SK-N-SH (cell line): ENCODE data around the gene KRTAP5-3. TPM values are rescaled to one million over a fixed set of nuclear protein-coding genes. Genes with fewer than 3 reads are reported as not detected.
"Not testable (repeated sequence)": the region's sequence is repeated elsewhere in the genome, so short reads cannot be mapped to it uniquely, and the experiment has no call there.

Source experiments
- CTCF ChIA-PET: fragments of 300-600, 350-600 bp; formaldehyde crosslinking; extraction: SDS; loops from one replicate; lab custom pipeline; 2021; lab: Yijun Ruan, JAX
- POLR2A ChIA-PET: fragments of 350-600 bp; sonication (Branson Sonifier 250); formaldehyde crosslinking; extraction: SDS; loops from one replicate; lab custom pipeline; 2020; ENCODE audit warnings: antibody characterized with exemption, inconsistent platforms; lab: Yijun Ruan, JAX
- DNase-seq: peaks from one replicate; pipeline ENCODE4 v3.0.0; 2012
- H2AFZ ChIP-seq: fragments of 200-600 bp; sonication (generic); 2 replicates; pipeline ENCODE4 v1.8.1; 2016; ENCODE audit warnings: antibody characterized with exemption, mild to moderate bottlenecking, low read depth
- H3F3A ChIP-seq: fragments of 200-600 bp; sonication (generic); replicated peaks from 2 replicates; pipeline ENCODE3; 2016; ENCODE audit warnings: antibody characterized with exemption, mild to moderate bottlenecking; ENCODE audit not compliant: insufficient read depth
- H3K27ac ChIP-seq, 2 experiments: fragments of 200-500 bp in 1 of 2; fragments of 200-600 bp in 1 of 2; sonication (Bioruptor generic) in 1 of 2; sonication (generic), shearing (Covaris generic) in 1 of 2; 2 replicates each; pipeline versions ENCODE4 v1.5.1 to v1.6.1; 2014 to 2016; ENCODE audit warnings: low read depth in 2 of 2, inconsistent platforms in 1 of 2, low read length in 1 of 2, mild to moderate bottlenecking in 1 of 2, mixed read lengths in 1 of 2
- H3K27me3 ChIP-seq: fragments of 200-600 bp; sonication (generic), shearing (Covaris generic); 2 replicates; pipeline ENCODE4 v1.6.1; 2016; ENCODE audit warnings: mixed run types; ENCODE audit not compliant: insufficient read depth
- H3K36me3 ChIP-seq, 2 experiments: fragments of 200-500 bp in 1 of 2; fragments of 200-600 bp in 1 of 2; sonication (Bioruptor generic) in 1 of 2; sonication (generic) in 1 of 2; replicated peaks in 1 of 2; 2 replicates each; pipeline versions ENCODE3 to v1.5.1; 2014 to 2016; ENCODE audit warnings: low read length in 1 of 2, mild to moderate bottlenecking in 1 of 2; ENCODE audit not compliant: insufficient read depth in 2 of 2, control insufficient read depth in 1 of 2
- H3K4me1 ChIP-seq, 2 experiments: fragments of 200-500 bp in 1 of 2; fragments of 200-600 bp in 1 of 2; sonication (Bioruptor generic) in 1 of 2; sonication (generic), shearing (Covaris generic) in 1 of 2; 2 replicates each; pipeline versions ENCODE4 v1.5.1 to v1.6.1; 2014 to 2016; ENCODE audit warnings: low read depth in 1 of 2, low read length in 1 of 2, mixed run types in 1 of 2; ENCODE audit not compliant: insufficient read depth in 2 of 2, control insufficient read depth in 1 of 2
- H3K4me2 ChIP-seq: fragments of 200-600 bp; sonication (generic), shearing (Covaris generic); 2 replicates; pipeline ENCODE4 v1.6.1; 2017; ENCODE audit warnings: mixed run types
- H3K4me3 ChIP-seq, 2 experiments: fragments of 200-500 bp in 1 of 2; fragments of 200-600 bp in 1 of 2; sonication (Bioruptor generic) in 1 of 2; sonication (generic), shearing (Covaris generic) in 1 of 2; 2 replicates each; pipeline versions ENCODE4 v1.5.1 to v1.8.1; 2014 to 2016; ENCODE audit warnings: low read depth in 2 of 2, inconsistent platforms in 1 of 2, low read length in 1 of 2, mild to moderate bottlenecking in 1 of 2, mixed read lengths in 1 of 2, moderate library complexity in 1 of 2
- H3K79me2 ChIP-seq: fragments of 200-600 bp; sonication (generic); 2 replicates; pipeline ENCODE4 v1.8.1; 2017; ENCODE audit warnings: mild to moderate bottlenecking; ENCODE audit not compliant: insufficient read depth
- H3K9ac ChIP-seq: fragments of 200-600 bp; sonication (generic); 2 replicates; pipeline ENCODE4 v1.6.1; 2017; ENCODE audit warnings: mixed run types
- H3K9me2 ChIP-seq: fragments of 200-600 bp; sonication (generic); 2 replicates; pipeline ENCODE4 v1.6.1; 2017; ENCODE audit warnings: mixed run types
- H3K9me3 ChIP-seq: fragments of 200-600 bp; sonication (generic); 2 replicates; pipeline ENCODE4 v1.6.1; 2017; ENCODE audit warnings: mixed run types, mild to moderate bottlenecking, moderate library complexity
- H4K20me1 ChIP-seq: fragments of 200-600 bp; sonication (generic); 2 replicates; pipeline ENCODE4 v1.6.1; 2017; ENCODE audit warnings: mild to moderate bottlenecking, mixed run types; ENCODE audit not compliant: insufficient read depth
- CHD2 ChIP-seq: fragments of 150-350 bp; IDR thresholded peaks from 2 replicates; pipeline ENCODE4 v1.6.1; 2018; ENCODE audit warnings: low read length; ENCODE audit not compliant: partially characterized antibody
- CTCF ChIP-seq: fragments of 200-600 bp; sonication (generic); IDR thresholded peaks from 2 replicates; pipeline ENCODE4 v1.6.1; 2017; ENCODE audit warnings: antibody characterized with exemption, mild to moderate bottlenecking, moderate library complexity
- FOXM1 ChIP-seq: IDR thresholded peaks from 2 replicates; pipeline ENCODE4 v1.4.0; 2012; ENCODE audit warnings: low read depth, mild to moderate bottlenecking
- NFIC ChIP-seq: IDR thresholded peaks from 2 replicates; pipeline ENCODE4 v1.4.0; 2012; ENCODE audit warnings: borderline replicate concordance
- POLR2AphosphoS5 ChIP-seq: IDR thresholded peaks from 2 replicates; pipeline ENCODE4 v1.6.1; 2012; ENCODE audit warnings: low read depth, low read length
- RAD21 ChIP-seq: IDR thresholded peaks from 2 replicates; pipeline ENCODE4 v1.6.1; 2012; ENCODE audit warnings: mild to moderate bottlenecking, low read length
- REST ChIP-seq: IDR thresholded peaks from 2 replicates; pipeline ENCODE4 v1.6.1; 2012; ENCODE audit warnings: mild to moderate bottlenecking, low read depth, low read length, moderate library complexity
- RFX5 ChIP-seq: IDR thresholded peaks from 2 replicates; pipeline ENCODE4 v1.6.1; 2012; ENCODE audit warnings: mild to moderate bottlenecking, improper control_type of control experiment, low read length
- SMC3 ChIP-seq: IDR thresholded peaks from 2 replicates; pipeline ENCODE4 v1.6.1; 2012; ENCODE audit warnings: low read depth, low read length, improper control_type of control experiment
- TEAD4 ChIP-seq: IDR thresholded peaks from 2 replicates; pipeline ENCODE4 v1.4.0; 2012; ENCODE audit warnings: mild to moderate bottlenecking, borderline replicate concordance; ENCODE audit not compliant: insufficient read depth
- USF1 ChIP-seq: IDR thresholded peaks from 2 replicates; pipeline ENCODE4 v1.4.0; 2012; ENCODE audit warnings: low read depth, borderline replicate concordance
- WGBS: methylation state at CpG from one replicate; pipeline ENCODE4 v1.1.6; 2017; ENCODE audit warnings: low lambda C conversion rate; 5-methylcytosine and 5-hydroxymethylcytosine counted together
- polyA plus RNA-seq, 3 experiments: library from polyadenylated mRNA; depleted of rRNA; stranded (reverse); fragments of >200 nt; gene quantifications; 2 replicates each; pipeline ENCODE4 v1.2.3, GENCODE V29; 2012
- TF ChIP-seq, protein P1 (sequence below): IDR thresholded peaks from 2 replicates; pipeline ENCODE4; 2012
- TF ChIP-seq, protein P2 (sequence below): fragments of 150-350 bp; IDR thresholded peaks from 2 replicates; pipeline ENCODE4 v1.6.1; 2017; ENCODE audit warnings: antibody characterized with exemption, low read length, low read depth, borderline replicate concordance

The KRTAP5-3 gene
- polyA plus RNA-seq, 1 of the 3 experiments (the other 2 are of a cell fraction) = not detected

DNA sequence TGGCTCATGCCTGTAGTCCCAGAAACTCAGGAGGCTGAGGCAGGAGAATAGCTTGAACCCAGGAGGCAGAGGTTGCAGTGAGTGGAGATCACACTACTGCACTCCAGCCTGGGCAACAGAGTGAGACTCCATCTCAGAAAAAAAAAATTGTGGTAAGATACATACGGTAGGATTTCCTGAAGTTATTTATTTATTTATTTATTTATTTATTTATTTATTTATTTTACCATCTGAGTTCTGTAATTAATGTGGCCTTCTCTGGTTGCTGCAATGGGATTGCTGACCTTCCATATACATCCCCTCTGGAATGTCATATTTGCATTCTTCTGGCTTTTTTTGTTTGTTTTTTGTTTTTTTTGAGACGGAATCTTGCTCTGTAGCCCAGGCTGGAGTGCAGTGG is 25.4 kb downstream of the KRTAP5-3 start:
- H3K27ac ChIP-seq, DNase-seq, H3K4me3 ChIP-seq, H2AFZ ChIP-seq, H3F3A ChIP-seq, H3K9ac ChIP-seq, POLR2A ChIA-PET, H3K36me3 ChIP-seq, H3K9me3 ChIP-seq, H3K27me3 ChIP-seq, H3K9me2 ChIP-seq, H3K4me2 ChIP-seq, H3K4me1 ChIP-seq, H4K20me1 ChIP-seq, H3K79me2 ChIP-seq: not testable (repeated sequence)
- WGBS = 73% methylated on average over 2 of the region's 2 CpGs
- CTCF ChIA-PET = interaction anchor here (1.1 to 4.2 kb wide), 6 partner anchors 8 to 41 kb away, joined by 3 to 21 read pairs (median 5); no protein-coding TSS in a partner anchor

DNA sequence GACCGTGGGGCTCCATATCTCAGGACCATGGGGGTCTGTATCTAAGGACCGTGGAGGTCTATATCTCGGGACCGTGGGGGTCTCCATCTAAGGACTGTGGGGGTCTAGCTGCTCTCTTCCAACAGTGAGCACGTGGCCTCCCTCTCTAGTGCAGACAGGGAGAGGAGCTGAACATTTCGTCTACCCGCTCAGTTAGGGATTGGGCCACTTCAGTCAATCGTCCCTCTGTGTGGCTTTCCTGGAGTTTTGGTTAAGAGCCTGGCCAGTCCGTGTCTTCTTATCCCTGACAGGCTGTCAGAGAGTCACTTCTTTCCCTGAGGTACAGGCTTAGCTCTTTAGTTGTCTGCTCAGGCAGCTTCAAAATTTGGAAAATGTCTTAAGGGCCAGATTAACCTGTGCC is 26.3 kb downstream of the KRTAP5-3 start:
- no peaks in the 10 kb centered on the region for H3F3A ChIP-seq
- 57% methylated on average over 9 of the region's 9 CpGs for WGBS
- no peaks in the 10 kb centered on the region for H3K4me1 ChIP-seq
- ChIA-PET POLR2A (interaction anchor here (0.6 kb wide), 1 partner anchor 10 kb away, joined by 5 read pairs; no protein-coding TSS in a partner anchor), CTCF (interaction anchor here (1.0 to 1.5 kb wide), 4 partner anchors 8 to 42 kb away, joined by 3 to 7 read pairs (median 5); no protein-coding TSS in a partner anchor)
- no peaks in the 10 kb centered on the region for H3K36me3 ChIP-seq
- no peak overlapping the region for H3K27ac ChIP-seq
- no peaks in the 10 kb centered on the region for H4K20me1 ChIP-seq
- H3K9me2 ChIP-seq = no peaks in the 10 kb centered on the region
- no peak overlapping the region for H2AFZ ChIP-seq
- H3K9me3 ChIP-seq = peaks cover 3% of the 10 kb centered on the region; the same call in 1 of the 2 replicates
- H3K27me3 ChIP-seq = no peaks in the 10 kb centered on the region
- no peak for DNase-seq
- no peak for TF ChIP-seq RAD21
- no peak for TF ChIP-seq TEAD4
- no peak for TF ChIP-seq CHD2
- no peak for TF ChIP-seq NFIC
- TF ChIP-seq, protein P1, sequence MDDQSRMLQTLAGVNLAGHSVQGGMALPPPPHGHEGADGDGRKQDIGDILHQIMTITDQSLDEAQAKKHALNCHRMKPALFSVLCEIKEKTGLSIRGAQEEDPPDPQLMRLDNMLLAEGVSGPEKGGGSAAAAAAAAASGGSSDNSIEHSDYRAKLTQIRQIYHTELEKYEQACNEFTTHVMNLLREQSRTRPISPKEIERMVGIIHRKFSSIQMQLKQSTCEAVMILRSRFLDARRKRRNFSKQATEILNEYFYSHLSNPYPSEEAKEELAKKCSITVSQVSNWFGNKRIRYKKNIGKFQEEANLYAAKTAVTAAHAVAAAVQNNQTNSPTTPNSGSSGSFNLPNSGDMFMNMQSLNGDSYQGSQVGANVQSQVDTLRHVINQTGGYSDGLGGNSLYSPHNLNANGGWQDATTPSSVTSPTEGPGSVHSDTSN = no peak
- TF ChIP-seq USF1 = no peak
- TF ChIP-seq, protein P2, sequence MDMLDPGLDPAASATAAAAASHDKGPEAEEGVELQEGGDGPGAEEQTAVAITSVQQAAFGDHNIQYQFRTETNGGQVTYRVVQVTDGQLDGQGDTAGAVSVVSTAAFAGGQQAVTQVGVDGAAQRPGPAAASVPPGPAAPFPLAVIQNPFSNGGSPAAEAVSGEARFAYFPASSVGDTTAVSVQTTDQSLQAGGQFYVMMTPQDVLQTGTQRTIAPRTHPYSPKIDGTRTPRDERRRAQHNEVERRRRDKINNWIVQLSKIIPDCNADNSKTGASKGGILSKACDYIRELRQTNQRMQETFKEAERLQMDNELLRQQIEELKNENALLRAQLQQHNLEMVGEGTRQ = no peak
- no peak for TF ChIP-seq SMC3
- no peak overlapping the region for H3K4me2 ChIP-seq
- H3K9ac ChIP-seq = no peak overlapping the region
- no peak overlapping the region for H3K4me3 ChIP-seq
- H3K79me2 ChIP-seq = no peaks in the 10 kb centered on the region

- ChIA-PET POLR2A (no interaction called here), CTCF (interaction anchor here (0.8 to 18.1 kb wide), 4 partner anchors 9 to 62 kb away, joined by 4 to 398 read pairs (median 29); no protein-coding TSS in a partner anchor)
- Histone ChIP-seq H3K9ac (no peak overlapping the region), H3K79me2 (no peaks in the 10 kb centered on the region), H3K4me3 (no peak overlapping the region), H3K4me2 (no peak overlapping the region), H3K27me3 (peaks cover 4% of the 10 kb centered on the region; the same call in 1 of the 2 replicates), H3K9me3 (peaks cover 3% of the 10 kb centered on the region; the same call in 1 of the 2 replicates), H3K27ac (no peak overlapping the region), H4K20me1 (0 out of 2 replicates have a peak, but pooled peaks cover 6% of the 10 kb centered on the region), H2AFZ (no peak overlapping the region), H3K36me3 (no peaks in the 10 kb centered on the region), H3F3A (no peaks in the 10 kb centered on the region), H3K9me2 (no peaks in the 10 kb centered on the region), H3K4me1 (peaks cover 0 to 6% of the 10 kb centered on the region in 2 experiments; a peak in 1 of 4 replicates)
- TF ChIP-seq REST (no peak), RFX5 (no peak), CTCF (no peak), POLR2AphosphoS5 (no peak), FOXM1 (no peak)
- DNase-seq = no peak
- 80% methylated on average over 6 of the region's 6 CpGs for WGBS
Measured at GRCh38 chr11:1576825-1577224, 31.4 kb downstream of the KRTAP5-3 start.
